Measurements from ENCODE around the gene TMEM131. TPM values are rescaled to one million over a fixed set of nuclear protein-coding genes. Genes with fewer than 3 reads are reported as not detected.

TMEM131 gene
- total and polyA plus RNA-seq, 2 of the 8 experiments (the other 6 are each of a cell fraction or from before 2014, with no cell fraction given) = 9.7 to 22.9 TPM

DNA sequence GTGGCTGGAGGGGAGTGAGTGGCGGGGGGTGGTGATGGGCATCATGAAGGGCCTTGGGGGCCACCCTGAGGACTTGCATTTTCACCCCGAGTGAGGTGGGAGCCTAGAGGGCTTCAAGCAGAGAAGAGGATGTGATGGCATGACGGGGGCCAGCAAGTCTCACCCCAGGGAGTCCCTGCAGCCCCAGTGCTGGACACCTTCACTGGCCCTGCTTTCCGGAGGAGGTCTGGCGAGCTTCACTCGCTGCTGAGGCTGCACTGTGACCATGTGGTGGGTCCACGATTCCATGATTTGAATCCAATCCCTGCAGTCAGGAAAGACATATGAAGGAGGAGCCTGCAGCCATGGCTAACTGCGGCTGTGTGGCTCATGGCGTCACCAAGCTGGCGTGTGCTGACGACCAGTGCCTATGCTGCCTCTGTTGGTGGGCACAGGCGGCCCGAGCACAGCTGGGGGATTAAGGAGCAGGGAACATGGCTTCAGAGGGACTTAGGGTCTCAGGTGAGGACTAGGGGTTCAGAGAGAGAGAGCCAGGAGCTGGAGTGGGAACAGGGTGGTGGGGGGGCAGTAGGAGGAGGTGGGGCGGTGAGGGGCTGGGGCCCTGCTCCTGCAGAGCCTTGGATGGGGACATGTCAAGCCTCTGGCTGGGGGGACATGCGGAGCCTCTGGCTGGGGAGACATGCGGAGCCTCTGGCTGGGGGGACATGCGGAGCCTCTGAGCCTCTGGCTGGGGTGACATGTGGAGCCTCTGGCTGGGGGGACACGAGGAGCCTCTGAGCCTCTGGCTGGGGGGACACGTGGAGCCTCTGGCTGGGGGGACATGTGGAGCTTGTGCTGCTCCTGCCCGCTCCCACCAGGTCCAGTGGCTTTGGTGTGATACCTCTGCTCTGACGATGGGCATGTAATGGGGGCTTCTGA lies 278.8 kb downstream of the TMEM131 start:
- Histone ChIP-seq H2BK12ac (ENCODE audit: low read depth, low read length) (no peak overlapping the region), H3K18ac (ENCODE audit: extremely low read depth, low read length) (no peak overlapping the region), H2BK120ac (replicated peaks; ENCODE audit: low read depth, low read length) (no peak overlapping the region), H2BK20ac (ENCODE audit: low read length) (no peak overlapping the region), H2AK5ac (ENCODE audit: low read depth, low read length) (no peak overlapping the region), H4K8ac (ENCODE audit: extremely low read depth, insufficient read depth, low read length) (no peak overlapping the region), H3K23ac (ENCODE audit: insufficient read length) (no peak overlapping the region), H3K56ac (replicated peaks; ENCODE audit: insufficient read length, low read depth, low read length) (no peak overlapping the region), H3K9me3 (ENCODE audit: insufficient read depth in 2 of 2, low read depth in 1 of 2, low read length in 1 of 2) (no peaks in the 10 kb centered on the region), H2BK15ac (ENCODE audit: low read length) (no peak overlapping the region), H3K79me2 (ENCODE audit: control insufficient read depth in 1 of 2, insufficient read depth in 2 of 2, low read length in 2 of 2) (no peaks in the 10 kb centered on the region), H3K9ac (replicated peaks in 1 of 4; ENCODE audit: extremely low read depth in 1 of 4, low read depth in 3 of 4, low read length in 3 of 4) (no peak overlapping the region), H3K4me2 (ENCODE audit: insufficient read depth in 1 of 2, low read depth in 2 of 2, low read length in 2 of 2) (no peak overlapping the region), H3K36me3 (ENCODE audit: control insufficient read depth in 2 of 4, insufficient read depth in 4 of 4, low read length in 3 of 4) (no peaks in the 10 kb centered on the region), H3K4me3 (ENCODE audit: extremely low read depth in 1 of 4, insufficient read depth in 2 of 4, low read depth in 3 of 4, low read length in 4 of 4) (no peak overlapping the region), H3K27me3 (replicated peaks in 1 of 4; ENCODE audit: control insufficient read depth in 3 of 4, extremely low read depth in 1 of 4, insufficient read depth in 3 of 4, low read length in 3 of 4) (no peaks in the 10 kb centered on the region), H2AFZ (ENCODE audit: low read length) (no peak overlapping the region), H3K14ac (ENCODE audit: insufficient read length) (no peak overlapping the region), H3K79me1 (ENCODE audit: low read depth, low read length) (no peaks in the 10 kb centered on the region), H4K5ac (ENCODE audit: insufficient read length, low read depth, low read length) (no peak overlapping the region), H3K27ac (ENCODE audit: low read depth, low read length) (no peak overlapping the region), H2BK5ac (ENCODE audit: low read depth, low read length) (no peak overlapping the region), H4K20me1 (replicated peaks in 1 of 2; ENCODE audit: control insufficient read depth in 1 of 2, insufficient read depth in 2 of 2, low read length in 2 of 2) (no peaks in the 10 kb centered on the region), H4K91ac (replicated peaks; ENCODE audit: insufficient read length, low read length) (no peak overlapping the region), H3K4me1 (replicated peaks in 1 of 4; ENCODE audit: control insufficient read depth in 3 of 4, insufficient read depth in 4 of 4, low read length in 3 of 4) (peaks cover 2 to 13% (median 3%) of the 10 kb centered on the region in 4 experiments; a peak in 6 of 7 replicates), H3K23me2 (ENCODE audit: low read depth, low read length) (no peaks in the 10 kb centered on the region), H3K4ac (replicated peaks; ENCODE audit: insufficient read length, low read depth, low read length) (no peak overlapping the region)
- no peak for TF ChIP-seq CBX5 (IDR thresholded peaks at IDR 0.05; ENCODE audit: low read depth, low read length)
- no peak for TF ChIP-seq BACH1 (IDR thresholded peaks at IDR 0.05; ENCODE audit: low read length)
- TF ChIP-seq CHD1 (IDR thresholded peaks at IDR 0.05; ENCODE audit: low read depth, low read length) = no peak
- TF ChIP-seq YY1 (IDR thresholded peaks at IDR 0.05; ENCODE audit: low read depth, low read length) = no peak
- no peak for TF ChIP-seq SP4 (IDR thresholded peaks at IDR 0.05; ENCODE audit: low read length)
- TF ChIP-seq, protein P1, sequence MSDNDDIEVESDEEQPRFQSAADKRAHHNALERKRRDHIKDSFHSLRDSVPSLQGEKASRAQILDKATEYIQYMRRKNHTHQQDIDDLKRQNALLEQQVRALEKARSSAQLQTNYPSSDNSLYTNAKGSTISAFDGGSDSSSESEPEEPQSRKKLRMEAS (IDR thresholded peaks at IDR 0.05) = no peak
- TF ChIP-seq ATF2 (IDR thresholded peaks at IDR 0.05; ENCODE audit: low read length) = no peak
- DNase-seq (ENCODE audit: low read depth in 1 of 2, low spot score in 2 of 2) = no peak
- FAIRE-seq = no peak
- ChIA-PET CTCF (ENCODE audit: partially characterized antibody) (interaction anchor here (1.0 to 13.6 kb wide), 4 partner anchors 8 to 28 kb away, joined by 3 to 202 read pairs (median 34); no protein-coding TSS in a partner anchor), POLR2A (ENCODE audit: partially characterized antibody) (no interaction called here)
- WGBS, 2 experiments (ENCODE audit: extremely low coverage in 1 of 2, insufficient coverage in 1 of 2, insufficient read length in 1 of 2, insufficient replicate concordance in 2 of 2, low coverage in 1 of 2, low lambda C conversion rate in 2 of 2, missing lambda C conversion rate in 1 of 2) = 83% methylated on average over 14 of the region's 21 CpGs; no CpG with 5 or more reads in 1 of the 2 experiments

Data from H1 (cell line).